LHCN-M2 (cell line): ENCODE measurements around the gene CHST11. TPM values are rescaled to one million over a fixed set of nuclear protein-coding genes. Genes with fewer than 3 reads are reported as not detected.
"Not testable (repeated sequence)": the region's sequence is repeated elsewhere in the genome, so short reads cannot be mapped to it uniquely, and the experiment has no call there.

Experiments used
- DNase-seq: peaks from one replicate; pipeline ENCODE4 v3.0.0-alpha.2; 2012; ENCODE audit warnings: low read depth
- total RNA-seq: library from RNA; depleted of rRNA; stranded (reverse); fragments of >200 nt; gene quantifications from 2 replicates; pipeline ENCODE4 v1.2.3, GENCODE V29; 2014

Gene CHST11
- total RNA-seq, 1 experiment from 2014 or later: 3.4 TPM

DNA sequence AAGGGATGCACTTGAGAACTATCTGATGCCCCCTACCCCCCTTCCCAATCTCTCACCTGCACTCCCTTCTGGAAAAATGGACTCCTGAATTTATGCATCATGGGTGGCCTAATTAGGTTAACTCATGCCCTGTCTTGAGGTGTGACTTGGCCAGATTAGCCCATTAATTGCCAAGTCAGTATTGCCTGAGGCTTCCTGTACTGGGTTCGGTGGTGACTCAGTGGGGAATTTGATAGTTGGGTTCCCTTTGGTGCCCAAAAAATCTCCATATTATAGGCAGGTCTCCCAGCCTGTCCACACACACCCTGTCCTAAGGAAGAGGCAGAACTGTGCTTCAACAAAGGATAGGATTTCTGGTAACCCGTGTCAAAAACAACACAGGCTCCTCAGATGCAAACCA, 146.1 kb downstream of the CHST11 start:
- DNase-seq: no peak

DNA sequence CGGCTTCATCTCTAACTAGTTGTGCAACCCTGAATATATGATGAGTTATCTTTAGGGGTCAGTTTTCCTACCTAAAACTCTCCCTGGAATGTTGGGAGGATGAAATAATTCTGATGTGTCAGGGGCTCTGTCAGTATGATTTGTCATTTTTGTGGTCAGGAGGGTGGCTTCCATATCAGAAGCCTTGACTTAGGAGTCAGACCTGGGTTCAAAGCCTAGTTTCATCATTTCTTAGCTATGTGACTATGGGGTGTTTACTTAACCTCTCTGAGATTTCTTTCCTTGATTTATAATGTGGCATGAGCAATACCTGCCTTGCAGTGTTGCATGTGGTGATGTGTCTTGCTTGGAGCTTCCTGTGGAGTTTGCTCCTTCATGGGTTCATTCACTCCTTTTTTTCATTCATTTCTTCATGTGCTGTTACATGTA, 146.8 kb downstream of the CHST11 start:
- DNase-seq: peak; percentile 63

GRCh38 chr12:104604070-104604994, 147.6 kb downstream of the CHST11 start:
- peak; percentile 84 for DNase-seq

GRCh38 chr12:104604995-104605675, 148.4 kb downstream of the CHST11 start:
- no peak for DNase-seq

GRCh38 chr12:104605685-104606084, 148.9 kb downstream of the CHST11 start:
- peak; percentile 15 for DNase-seq

- DNase-seq: no peak
Measured at GRCh38 chr12:104608998-104609397, 152.2 kb downstream of the CHST11 start.

GRCh38 chr12:104609445-104609844, 152.7 kb downstream of the CHST11 start:
- no peak for DNase-seq

- no peak for DNase-seq
Measured at GRCh38 chr12:104610513-104611235, 153.9 kb downstream of the CHST11 start.

DNA sequence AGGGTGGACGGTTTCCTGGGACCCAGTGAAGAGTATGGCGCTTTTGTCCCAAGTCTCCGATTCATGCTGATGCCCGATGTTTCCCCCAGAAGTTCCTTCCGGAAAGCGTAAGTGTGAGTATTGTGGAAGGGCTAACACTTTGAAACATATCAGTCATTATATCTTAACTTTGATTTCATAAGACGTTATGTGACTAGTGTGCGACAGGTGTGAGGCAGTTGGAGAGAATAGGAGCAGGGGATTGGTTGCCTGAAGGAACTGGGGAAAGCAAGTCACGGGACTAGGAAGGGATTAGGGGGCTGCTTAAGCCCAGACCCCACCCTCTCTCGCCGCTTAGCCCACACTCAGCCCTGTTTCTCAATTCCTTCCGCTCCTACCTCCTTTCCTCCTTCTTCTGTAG, 154.9 kb downstream of the CHST11 start:
- DNase-seq: no peak

DNA sequence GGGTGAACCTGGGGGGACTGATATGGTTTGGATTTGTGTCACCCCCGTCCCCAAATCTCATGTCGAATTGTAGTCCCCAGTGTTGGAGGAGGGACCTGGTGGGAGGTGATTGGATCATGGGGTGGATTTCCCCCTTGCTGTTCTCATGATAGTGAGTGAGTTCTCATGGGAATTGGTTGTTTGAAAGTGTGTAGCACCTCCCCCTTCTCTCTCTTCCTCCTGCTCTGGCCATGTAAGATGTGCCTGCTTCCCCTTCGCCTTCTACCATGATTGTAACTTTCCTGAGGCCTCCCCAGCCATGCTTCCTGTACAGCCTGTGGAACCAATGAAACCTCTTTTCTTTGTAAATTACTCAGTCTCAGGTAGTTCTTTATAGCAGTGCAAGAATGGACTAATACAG, 156.6 kb downstream of the CHST11 start:
- DNase-seq: not testable (repeated sequence)

GRCh38 chr12:104615048-104615561, 158.4 kb downstream of the CHST11 start:
- no peak for DNase-seq

- no peak for DNase-seq
Measured at GRCh38 chr12:104618691-104619090, 161.9 kb downstream of the CHST11 start.

GRCh38 chr12:104619305-104619704, 162.6 kb downstream of the CHST11 start:
- DNase-seq: no peak

GRCh38 chr12:104620837-104621531, 164.2 kb downstream of the CHST11 start:
- DNase-seq: no peak

GRCh38 chr12:104622928-104623327, 166.2 kb downstream of the CHST11 start:
- DNase-seq: no peak

DNA sequence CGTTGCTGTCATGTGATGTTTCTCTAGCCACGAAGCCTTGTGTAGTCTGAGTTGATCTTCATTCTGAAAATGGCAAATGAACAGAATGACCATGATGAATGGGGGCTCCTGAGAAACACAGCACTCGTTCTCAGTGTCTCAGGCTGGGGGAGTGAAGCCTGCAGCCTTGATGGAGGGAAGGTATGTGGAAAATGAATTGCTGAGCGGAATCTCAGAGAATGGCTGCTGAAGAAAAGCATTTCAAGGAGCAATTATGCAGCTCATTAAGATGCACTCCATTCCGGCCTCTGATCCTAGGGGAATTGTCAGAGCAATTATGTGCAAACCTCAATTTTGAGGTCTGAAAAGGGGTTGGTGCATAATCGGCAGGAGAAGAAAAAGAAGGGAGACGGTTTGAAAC, 167.1 kb downstream of the CHST11 start:
- no peak for DNase-seq

DNA sequence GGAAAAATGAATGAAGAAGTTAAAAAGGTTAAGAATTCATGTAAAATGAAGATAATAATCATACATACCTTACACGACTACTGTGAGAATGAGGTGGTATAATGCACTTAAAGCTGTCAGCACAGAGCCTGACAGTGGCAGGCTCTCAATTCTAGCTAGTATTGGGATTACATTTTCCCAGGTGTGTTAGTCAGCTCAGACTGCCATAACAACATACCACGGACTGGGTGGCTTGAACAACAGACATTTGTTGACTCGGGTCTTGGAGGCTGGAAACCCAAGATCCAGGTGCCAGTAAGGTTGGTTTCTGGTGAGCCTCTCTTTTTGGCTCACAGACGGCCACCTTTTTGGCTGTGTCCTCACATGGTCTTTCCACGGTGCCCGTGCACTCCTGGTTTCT, 167.8 kb downstream of the CHST11 start:
- DNase-seq: no peak

- DNase-seq: no peak
Measured at GRCh38 chr12:104626069-104626837, 169.5 kb downstream of the CHST11 start.

DNA sequence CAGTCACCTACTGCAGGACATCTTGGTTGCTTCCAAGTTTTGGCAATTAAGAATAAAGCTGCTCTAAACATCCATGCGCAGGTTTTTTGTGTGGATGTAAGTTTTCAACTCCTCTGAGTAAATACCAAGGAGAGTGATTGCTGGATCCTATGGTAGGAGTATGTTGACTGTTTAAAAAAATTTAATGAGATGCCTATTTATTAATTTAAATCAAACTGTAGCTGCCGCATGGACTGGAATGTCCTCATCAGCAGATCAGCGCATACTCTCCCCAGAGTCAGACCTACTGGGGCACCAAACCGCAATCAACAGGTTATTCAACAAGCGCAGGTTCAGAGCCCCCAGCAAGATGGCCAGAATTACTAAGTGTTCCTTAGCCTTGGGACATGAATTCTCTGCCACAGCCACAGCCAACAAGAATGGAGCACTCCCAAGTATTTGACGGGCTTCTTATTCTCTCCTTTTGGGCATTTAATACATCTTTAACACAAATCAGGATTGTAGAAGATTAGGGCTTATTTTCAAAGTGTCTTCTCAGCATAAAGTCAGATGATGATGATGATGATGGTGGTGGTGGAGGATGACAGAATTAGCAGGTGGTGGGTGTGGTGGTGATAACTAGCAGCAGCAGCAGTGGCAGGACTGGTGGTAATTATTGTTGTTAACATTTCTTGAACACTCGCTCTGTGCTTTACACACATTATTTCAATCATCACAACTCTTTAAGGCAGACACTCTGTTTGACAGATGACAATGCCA, 170.7 kb downstream of the CHST11 start:
- DNase-seq: no peak
